K562 (cell line): Measurements from ENCODE around the gene ACTN1. TPM values are rescaled to one million over a fixed set of nuclear protein-coding genes. Genes with fewer than 3 reads are reported as not detected.

Source experiments
- polyA plus RNA-seq, 8 experiments: library from polyadenylated mRNA; depleted of rRNA in 4 of 8; stranded (reverse) in 5 of 8; unstranded in 3 of 8; fragments of >200 nt; fragmentation: Nextera tagmentation in 2 of 8; fragmentation: Illumina TruSeq in 1 of 8; extraction: Ambion mirVana in 2 of 8; extraction: Trizol in 1 of 8; gene quantifications; 2 replicates each; pipeline versions ENCODE4 v1.2.1 to v1.2.3, GENCODE V29; 2011 to 2014; ENCODE audit warnings: inconsistent platforms in 1 of 8, missing spikeins in 1 of 8
- small RNA-seq: library from RNA; depleted of rRNA; stranded (forward); fragments of <200 nt; gene quantifications from one replicate; pipeline ENCODE3, GENCODE V24; 2014
- total RNA-seq, 7 experiments: library from RNA; depleted of rRNA in 6 of 7; stranded (reverse); fragments of >200 nt in 6 of 7; fragmentation: Illumina TruSeq in 2 of 7; extraction: Trizol in 2 of 7; gene quantifications; 2 replicates each; pipeline versions ENCODE4 v1.2.1 to v1.2.3, GENCODE V29; 2011 to 2021; ENCODE audit warnings: low replicate concordance in 1 of 7

Gene ACTN1
- total and polyA plus RNA-seq, 9 of the 15 experiments (the other 6 are each of a cell fraction or from before 2014, with no cell fraction given) = 2.2 to 67.7 (median 34.5) TPM

Small RNA genes lying within 50 kb of the gene (small RNA-seq; reads per million reads assigned to genes)
- gene BANF1P1 (not detected), gene HMGN1P3 (not detected), gene RPS29P1 (not detected)

Other genes with a start within 250 kb of the ACTN1 start
- 5.3 and 6.2 TPM in 2 replicates for gene ZFP36L1, start 186.2 kb downstream of the ACTN1 start, total RNA-seq (2014; rRNA removed)
- gene ZFP36L1, start 186.2 kb downstream of the ACTN1 start, total RNA-seq (2014; rRNA removed; fragmentation: Illumina TruSeq; extraction: Trizol) = 3.2 and 4.0 TPM in 2 replicates
- 3.7 and 3.8 TPM in 2 replicates for gene ZFP36L1, start 186.2 kb downstream of the ACTN1 start, total RNA-seq (2015; rRNA removed; fragmentation: Illumina TruSeq; extraction: Trizol)
- 26.6 and 27.2 TPM in 2 replicates for gene ZFP36L1, start 186.2 kb downstream of the ACTN1 start, total RNA-seq (2021)
- 3.7 and 6.6 TPM in 2 replicates for gene ZFP36L1, start 186.2 kb downstream of the ACTN1 start, polyA plus RNA-seq (2011; rRNA removed)
- 13.7 and 15.5 TPM in 2 replicates for gene ZFP36L1, start 186.2 kb downstream of the ACTN1 start, polyA plus RNA-seq (2014; fragmentation: Illumina TruSeq; extraction: Trizol)
- gene ZFP36L1, start 186.2 kb downstream of the ACTN1 start, polyA plus RNA-seq (2014; fragmentation: Nextera tagmentation; extraction: Ambion mirVana) = 1 to 10 TPM; 1.3 to 3.2 TPM
- 11.1 and 11.7 TPM in 2 replicates for gene ZFP36L1, start 186.2 kb downstream of the ACTN1 start, polyA plus RNA-seq (2014; rRNA removed)
- gene DCAF5, start 173.8 kb upstream of the ACTN1 start, total RNA-seq (2014; rRNA removed) = 7.5 and 8.1 TPM in 2 replicates
- gene DCAF5, start 173.8 kb upstream of the ACTN1 start, total RNA-seq (2014; rRNA removed; fragmentation: Illumina TruSeq; extraction: Trizol) = 11.3 and 12.7 TPM in 2 replicates
- 12.5 and 13.2 TPM in 2 replicates for gene DCAF5, start 173.8 kb upstream of the ACTN1 start, total RNA-seq (2015; rRNA removed; fragmentation: Illumina TruSeq; extraction: Trizol)
- 16.9 and 20.2 TPM in 2 replicates for gene DCAF5, start 173.8 kb upstream of the ACTN1 start, total RNA-seq (2021)
- gene DCAF5, start 173.8 kb upstream of the ACTN1 start, polyA plus RNA-seq (2011; rRNA removed) = 24.1 and 26.3 TPM in 2 replicates
- 21.8 and 23.6 TPM in 2 replicates for gene DCAF5, start 173.8 kb upstream of the ACTN1 start, polyA plus RNA-seq (2014; fragmentation: Illumina TruSeq; extraction: Trizol)
- gene DCAF5, start 173.8 kb upstream of the ACTN1 start, polyA plus RNA-seq (2014; fragmentation: Nextera tagmentation; extraction: Ambion mirVana) = 1 to 10 TPM; 5.6 to 9.1 TPM
- gene DCAF5, start 173.8 kb upstream of the ACTN1 start, polyA plus RNA-seq (2014; rRNA removed) = 13.7 and 15.1 TPM in 2 replicates
- gene EXD2, start 212.2 kb upstream of the ACTN1 start, total RNA-seq (2014; rRNA removed) = 3.0 and 4.6 TPM in 2 replicates
- gene EXD2, start 212.2 kb upstream of the ACTN1 start, total RNA-seq (2014; rRNA removed; fragmentation: Illumina TruSeq; extraction: Trizol) = 3.2 and 3.9 TPM in 2 replicates
- gene EXD2, start 212.2 kb upstream of the ACTN1 start, total RNA-seq (2015; rRNA removed; fragmentation: Illumina TruSeq; extraction: Trizol) = 4.5 and 4.7 TPM in 2 replicates
- 5.0 and 6.1 TPM in 2 replicates for gene EXD2, start 212.2 kb upstream of the ACTN1 start, total RNA-seq (2021)
- gene EXD2, start 212.2 kb upstream of the ACTN1 start, polyA plus RNA-seq (2011; rRNA removed) = 7.5 and 8.4 TPM in 2 replicates
- gene EXD2, start 212.2 kb upstream of the ACTN1 start, polyA plus RNA-seq (2014; fragmentation: Illumina TruSeq; extraction: Trizol) = 4.6 and 4.8 TPM in 2 replicates
- 1 to 10 TPM; 1.6 TPM for gene EXD2, start 212.2 kb upstream of the ACTN1 start, polyA plus RNA-seq (2014; fragmentation: Nextera tagmentation; extraction: Ambion mirVana)
- gene EXD2, start 212.2 kb upstream of the ACTN1 start, polyA plus RNA-seq (2014; rRNA removed) = 3.7 and 4.5 TPM in 2 replicates